Right hindlimb (tissue), 1 donor: Measurements from ENCODE around the gene DKK3.

Experiments used
- DNase-seq: peaks from one replicate; pipeline ENCODE4 v3.0.0-alpha.2; 2018

Gene DKK3

GRCh38 chr11:11980841-11981308 lies 27.6 kb downstream of the DKK3 start:
- DNase-seq = no peak

GRCh38 chr11:11980200-11980599 lies 28.2 kb downstream of the DKK3 start:
- DNase-seq = no peak

GRCh38 chr11:11979488-11980117 lies 28.8 kb downstream of the DKK3 start:
- peak; percentile 75 for DNase-seq

GRCh38 chr11:11978792-11979487 lies 29.5 kb downstream of the DKK3 start:
- peak; percentile 91 for DNase-seq

- DNase-seq = no peak
These were observed 30.3 kb downstream of the DKK3 start for GRCh38 chr11:11978098-11978637.

GRCh38 chr11:11977206-11977938 lies 31.1 kb downstream of the DKK3 start:
- peak; percentile 90 for DNase-seq

- DNase-seq = peak; percentile 78
These were observed 31.8 kb downstream of the DKK3 start for GRCh38 chr11:11976481-11977127.

GRCh38 chr11:11975201-11976092 lies 33.0 kb downstream of the DKK3 start:
- DNase-seq = no peak

GRCh38 chr11:11973866-11974265 lies 34.6 kb downstream of the DKK3 start:
- no peak for DNase-seq

- DNase-seq = peak; percentile 94
These were observed 35.0 kb downstream of the DKK3 start for GRCh38 chr11:11973361-11973800.

- DNase-seq = no peak
These were observed 35.6 kb downstream of the DKK3 start for GRCh38 chr11:11972730-11973341.

- no peak for DNase-seq
These were observed 36.4 kb downstream of the DKK3 start for GRCh38 chr11:11971906-11972547.

- no peak for DNase-seq
These were observed 37.9 kb downstream of the DKK3 start for GRCh38 chr11:11970556-11970955.

GRCh38 chr11:11969380-11970215 lies 38.8 kb downstream of the DKK3 start:
- no peak for DNase-seq

GRCh38 chr11:11968511-11969280 lies 39.7 kb downstream of the DKK3 start:
- DNase-seq = peak; percentile 82

GRCh38 chr11:11967669-11968510 lies 40.5 kb downstream of the DKK3 start:
- no peak for DNase-seq

GRCh38 chr11:11966826-11967668 lies 41.4 kb downstream of the DKK3 start:
- peak; percentile 78 for DNase-seq
